GM18505 (cell line): Measurements from ENCODE around the gene ZNF366.

Experiments used
- ATAC-seq: cut with Tn5 transposase; IDR thresholded peaks from one replicate; pipeline ENCODE4 v1.9.1; 2021; ENCODE audit not compliant: unreplicated experiment
- POLR2A ChIP-seq: IDR thresholded peaks from 4 replicates; pipeline ENCODE4 v1.6.1; 2011; ENCODE audit warnings: borderline replicate concordance; ENCODE audit not compliant: insufficient read depth, insufficient read length; ENCODE audit errors: extremely low read depth

ZNF366 gene

DNA sequence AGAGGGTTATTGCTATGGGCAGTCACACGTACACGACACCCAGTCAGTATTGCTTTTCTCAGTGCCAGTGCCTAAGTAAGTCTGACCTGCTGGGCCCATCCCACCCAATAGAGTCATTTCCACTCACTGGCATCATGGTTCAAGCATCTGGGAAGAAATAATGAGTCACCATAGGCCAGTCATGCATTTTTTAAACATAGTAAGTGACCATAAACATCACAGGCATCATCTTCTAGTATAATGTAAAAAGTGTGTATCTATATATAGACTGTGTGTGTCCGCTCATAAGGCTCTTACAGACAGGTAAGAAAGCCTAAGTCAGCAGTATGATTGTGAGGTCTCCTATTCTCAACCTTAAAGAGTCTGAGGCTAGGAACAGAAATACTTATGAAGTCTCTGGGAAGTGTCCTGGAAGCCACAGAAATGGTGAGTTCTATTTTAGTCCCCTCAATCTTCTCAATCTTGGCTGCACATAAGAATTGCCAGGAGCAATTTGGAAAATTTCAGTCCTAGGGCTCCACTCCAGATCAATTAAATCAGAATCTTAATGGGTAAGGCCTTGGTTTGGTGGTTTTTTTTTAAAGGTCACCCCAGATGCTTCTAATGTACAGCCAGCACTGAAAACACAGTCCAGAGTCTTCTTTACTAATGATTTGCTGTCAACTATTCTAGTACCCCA is 65.2 kb downstream of the ZNF366 start:
- TF ChIP-seq POLR2A = no peak
- ATAC-seq = no peak

DNA sequence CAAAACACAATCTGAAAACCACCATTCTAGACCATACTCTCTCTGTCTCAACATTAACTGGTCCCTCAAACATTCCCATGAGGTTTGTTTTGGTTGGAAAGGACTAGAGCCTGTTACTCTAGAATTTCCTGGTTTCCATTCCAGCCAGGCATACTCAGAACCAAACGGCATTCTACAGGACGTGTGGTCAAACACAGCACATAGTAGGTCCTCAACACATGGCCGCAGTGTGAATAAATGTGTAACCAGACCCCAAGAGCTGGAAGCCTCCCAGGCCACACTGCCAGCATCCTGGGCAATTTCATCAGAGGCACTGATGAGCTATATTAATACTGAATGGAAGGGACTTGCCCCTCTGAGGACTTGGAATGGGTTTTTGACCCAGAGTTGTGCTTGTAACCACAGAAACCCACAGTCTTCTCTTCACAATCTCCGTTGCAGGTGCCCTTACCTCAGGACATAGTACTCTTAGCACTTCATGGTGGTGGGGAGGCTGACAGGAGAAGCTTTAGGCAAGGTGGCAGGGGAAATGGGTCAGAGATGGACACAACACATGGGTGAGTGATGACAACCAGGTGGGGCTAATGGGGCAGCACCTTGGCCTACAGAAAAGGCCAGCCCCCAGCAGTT is 66.0 kb downstream of the ZNF366 start:
- TF ChIP-seq POLR2A = no peak
- ATAC-seq = no peak

DNA sequence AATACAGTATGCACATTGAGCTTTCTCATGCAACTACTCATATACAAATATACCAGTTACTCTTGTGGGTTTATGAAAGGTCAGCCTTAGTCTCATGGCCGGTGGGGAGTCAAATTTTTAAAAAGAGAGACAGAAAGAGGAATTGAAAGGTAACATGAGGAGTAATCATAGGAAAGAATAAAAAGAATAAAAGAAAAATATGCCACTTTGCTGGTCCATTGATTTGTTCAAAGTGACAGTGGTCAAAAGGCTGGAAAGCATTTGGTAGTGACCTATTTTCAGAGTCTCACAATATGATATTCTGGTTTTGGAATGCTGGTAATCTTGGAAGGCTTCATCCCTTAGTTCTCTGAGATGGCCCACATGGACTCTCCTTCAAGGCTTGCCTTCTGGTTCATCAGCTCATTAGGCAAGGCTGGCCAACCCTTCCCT is 67.0 kb downstream of the ZNF366 start:
- no peak for ATAC-seq
- no peak for TF ChIP-seq POLR2A

DNA sequence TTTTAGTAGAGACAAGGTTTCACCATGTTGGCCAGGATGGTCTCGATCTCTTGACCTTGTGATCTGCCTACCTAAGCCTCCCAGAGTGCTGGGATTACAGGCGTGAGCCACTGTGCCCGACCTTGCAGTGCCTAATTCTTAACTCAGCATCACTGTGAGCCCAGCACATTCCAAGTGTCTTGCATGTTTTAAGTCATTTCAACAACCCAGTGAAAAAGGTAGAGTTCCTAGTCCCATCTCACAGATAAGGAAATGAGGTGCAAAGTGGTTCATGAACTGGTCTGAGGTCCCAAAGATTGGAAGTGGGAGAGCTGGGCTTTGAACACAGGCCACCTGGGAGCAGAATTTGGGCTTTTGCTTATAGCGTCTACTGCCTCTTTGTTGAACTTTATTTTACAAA is 68.0 kb downstream of the ZNF366 start:
- TF ChIP-seq POLR2A = no peak
- ATAC-seq = no peak

DNA sequence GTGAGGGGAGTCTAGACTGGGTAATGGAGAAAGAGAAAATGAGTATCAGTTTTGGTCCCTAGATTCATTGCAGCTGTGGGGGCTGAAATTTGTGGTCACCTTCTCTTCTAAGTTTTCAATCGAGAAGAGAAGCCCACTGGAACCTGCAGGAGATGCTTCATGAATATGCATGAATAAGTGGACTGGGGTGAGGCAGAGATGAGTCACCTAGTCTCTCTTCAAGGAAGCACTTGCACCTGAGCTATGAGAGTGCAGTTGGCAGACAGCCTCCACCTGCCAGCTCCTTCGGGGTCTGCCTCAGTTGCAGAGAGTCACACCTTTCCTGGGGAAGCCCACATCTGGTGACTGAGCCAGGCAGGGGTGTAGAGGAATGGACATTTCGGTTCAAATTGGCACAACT is 69.1 kb downstream of the ZNF366 start:
- TF ChIP-seq POLR2A = no peak
- ATAC-seq = no peak

DNA sequence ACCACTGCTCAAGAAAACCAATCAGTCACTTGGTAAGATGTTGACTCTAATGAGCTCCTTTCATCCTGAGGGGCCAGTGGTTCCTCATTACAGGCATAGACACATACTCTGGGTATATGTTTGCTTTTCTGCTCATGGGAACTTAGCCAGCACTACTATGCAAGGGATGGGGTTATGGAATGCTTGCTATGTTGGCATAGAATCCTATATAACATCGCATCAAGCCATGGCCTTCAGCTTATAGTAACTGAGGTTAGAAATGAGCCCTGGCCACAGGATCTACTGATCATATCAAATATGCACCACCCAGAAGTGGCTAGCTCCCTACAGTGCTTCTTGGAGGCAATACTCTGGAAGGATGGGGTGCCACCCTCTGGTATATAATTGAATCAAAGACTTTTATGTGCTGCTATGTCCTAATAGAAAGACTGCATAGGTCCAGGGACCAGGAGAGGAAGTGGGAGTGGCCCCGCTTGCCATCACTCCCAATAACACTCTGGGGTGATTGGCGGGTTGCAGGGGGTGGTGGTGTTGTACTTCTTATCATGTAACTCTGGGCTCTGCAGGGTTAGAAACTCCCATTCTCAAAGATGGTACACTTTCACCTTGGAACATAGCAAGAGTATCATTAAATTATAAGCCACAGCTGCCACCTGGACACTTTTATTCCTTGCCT is 70.3 kb downstream of the ZNF366 start:
- TF ChIP-seq POLR2A = no peak
- no peak for ATAC-seq

DNA sequence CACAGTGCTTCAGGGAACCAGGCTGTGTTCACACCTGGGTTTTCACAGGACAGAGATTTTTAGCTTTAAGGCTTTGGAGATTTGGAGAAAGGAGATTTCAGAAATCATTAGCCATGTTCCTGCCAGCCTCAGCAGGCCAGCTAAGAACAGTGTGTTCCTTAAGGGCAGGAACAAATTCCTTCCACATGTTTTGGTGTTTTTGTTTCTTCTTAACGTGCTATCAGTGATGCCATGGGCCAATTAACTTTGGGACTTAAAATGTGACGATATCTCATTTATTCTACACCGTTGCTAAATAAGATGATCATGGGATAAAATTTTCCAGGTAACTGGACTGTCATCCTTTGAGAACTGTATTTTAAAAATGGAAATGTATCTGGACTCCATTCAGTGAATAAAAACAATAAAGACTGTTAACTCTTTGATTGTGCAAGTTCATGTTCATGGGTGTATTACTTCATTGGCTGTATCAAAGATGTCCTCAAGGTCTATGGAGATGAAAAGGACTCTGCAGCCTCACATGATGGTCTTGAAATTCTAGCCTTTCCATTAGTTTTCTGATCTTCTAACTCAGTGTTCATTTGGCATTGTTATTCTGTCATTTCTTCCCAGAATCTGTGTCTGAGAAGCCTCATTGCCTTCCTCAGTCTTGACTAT is 72.3 kb downstream of the ZNF366 start:
- no peak for TF ChIP-seq POLR2A
- no peak for ATAC-seq

DNA sequence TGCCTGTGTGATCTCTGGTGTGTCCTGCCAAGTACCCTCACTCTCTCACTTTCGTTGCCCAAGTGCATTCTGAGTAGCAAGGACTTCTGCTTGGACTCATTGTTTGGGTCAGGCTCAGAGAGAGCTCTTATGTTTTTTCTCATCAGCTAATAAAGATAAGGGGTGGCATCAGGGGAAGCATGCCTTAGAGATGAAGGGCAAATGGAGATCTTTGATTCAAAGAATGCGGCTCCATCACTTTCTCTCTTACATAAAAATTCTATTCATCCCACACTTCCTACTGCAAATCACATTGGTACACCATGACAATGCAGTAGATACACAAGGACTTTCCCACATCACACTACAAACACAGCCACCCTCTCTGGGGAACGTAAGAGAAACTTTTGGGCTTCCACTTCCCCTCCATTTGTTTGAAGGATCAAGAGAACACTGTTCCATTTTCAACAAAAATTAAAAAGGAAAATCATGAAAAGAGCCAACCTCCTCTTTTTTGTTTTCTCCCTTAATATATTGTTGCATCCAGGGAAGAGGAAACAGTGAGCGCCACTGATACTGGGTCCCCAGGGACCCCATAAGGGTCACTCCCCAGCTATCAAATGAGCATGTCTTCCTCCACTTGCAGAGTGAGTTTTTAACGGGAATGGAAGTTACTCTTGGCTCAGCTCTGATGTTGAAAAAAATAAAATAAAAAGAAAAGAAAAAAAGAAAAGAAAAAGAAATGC is 73.0 kb downstream of the ZNF366 start:
- TF ChIP-seq POLR2A = no peak
- ATAC-seq = no peak

DNA sequence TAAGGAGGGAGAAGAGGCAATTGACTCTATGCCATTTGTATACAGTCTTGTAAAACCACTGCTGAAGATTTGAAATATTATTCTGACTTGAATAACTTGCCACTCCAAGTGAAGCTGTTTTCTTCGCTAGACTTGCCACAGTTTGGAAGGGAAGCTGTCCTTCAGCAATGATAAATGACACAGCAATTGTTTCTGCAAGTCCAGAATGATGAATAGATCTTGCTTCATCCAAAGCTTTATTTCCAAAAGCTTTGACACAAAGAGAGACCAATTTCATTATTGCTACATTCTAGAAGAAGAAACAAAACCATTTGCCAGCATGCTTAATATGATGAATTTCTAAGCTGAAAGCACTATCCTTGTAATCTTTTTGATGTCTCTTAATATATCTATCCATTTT is 73.7 kb downstream of the ZNF366 start:
- TF ChIP-seq POLR2A = no peak
- ATAC-seq = no peak

DNA sequence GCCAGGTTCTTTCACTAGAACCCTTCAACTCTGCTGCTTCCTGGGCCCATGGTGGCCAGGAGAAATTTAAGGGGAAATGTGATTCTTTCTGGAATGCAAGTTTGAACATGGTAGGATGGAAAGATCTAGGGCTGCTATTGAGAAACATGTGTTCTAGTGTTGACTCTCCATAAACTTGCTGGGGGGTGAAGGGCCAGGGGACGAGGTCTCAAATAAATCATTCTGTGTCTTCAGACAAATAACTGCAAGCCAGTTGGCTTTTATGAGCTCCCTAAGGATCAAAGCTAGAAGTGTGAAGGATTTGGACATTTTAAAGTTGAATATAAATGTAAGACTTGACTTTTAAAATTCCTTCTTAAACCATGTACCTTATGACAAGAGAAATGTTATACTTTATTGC is 78.5 kb downstream of the ZNF366 start:
- TF ChIP-seq POLR2A = no peak
- ATAC-seq = no peak

DNA sequence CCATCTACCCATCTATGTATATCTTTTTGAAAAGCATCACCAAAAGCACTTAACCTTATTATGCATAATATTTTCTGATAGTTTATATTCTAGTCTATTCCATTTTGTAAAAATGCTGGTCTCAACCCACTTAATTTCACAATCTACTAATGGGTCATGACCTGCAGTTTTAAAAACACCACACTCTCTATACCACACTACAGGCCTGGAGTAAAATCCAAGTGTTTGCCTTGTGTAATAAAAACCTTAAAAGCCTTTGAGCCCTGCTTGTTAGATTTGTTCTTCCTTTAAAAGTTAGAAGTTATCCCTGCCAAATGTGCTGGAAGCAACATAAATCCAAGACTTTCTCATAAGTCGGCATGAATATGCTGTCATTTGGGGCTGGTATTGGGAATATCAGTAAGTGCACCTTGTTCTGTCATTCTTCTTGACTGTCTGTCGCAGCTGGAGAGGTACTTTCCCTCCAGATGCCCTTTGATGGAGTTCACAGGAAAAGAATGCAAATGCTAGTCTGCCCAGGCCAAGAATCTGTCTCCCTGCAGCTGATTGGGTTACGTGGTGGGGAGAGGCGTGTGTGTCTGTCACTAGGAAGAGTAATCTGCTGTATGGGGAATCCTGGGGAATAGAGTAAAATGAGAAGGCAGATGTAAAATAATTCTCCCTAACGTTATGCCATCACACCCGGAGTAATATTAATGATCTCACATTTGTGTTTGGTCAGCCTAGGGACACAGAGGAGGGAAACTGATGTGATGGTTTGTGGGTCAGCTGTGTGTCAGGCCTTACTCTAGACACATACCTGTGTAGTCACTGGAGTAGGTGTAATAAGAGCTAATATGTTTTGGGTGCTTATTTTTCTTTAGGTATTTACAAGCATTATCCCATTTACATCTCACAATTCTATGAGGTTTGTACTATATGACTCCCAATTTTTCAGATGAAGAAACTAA is 79.4 kb downstream of the ZNF366 start:
- no peak for ATAC-seq
- no peak for TF ChIP-seq POLR2A

DNA sequence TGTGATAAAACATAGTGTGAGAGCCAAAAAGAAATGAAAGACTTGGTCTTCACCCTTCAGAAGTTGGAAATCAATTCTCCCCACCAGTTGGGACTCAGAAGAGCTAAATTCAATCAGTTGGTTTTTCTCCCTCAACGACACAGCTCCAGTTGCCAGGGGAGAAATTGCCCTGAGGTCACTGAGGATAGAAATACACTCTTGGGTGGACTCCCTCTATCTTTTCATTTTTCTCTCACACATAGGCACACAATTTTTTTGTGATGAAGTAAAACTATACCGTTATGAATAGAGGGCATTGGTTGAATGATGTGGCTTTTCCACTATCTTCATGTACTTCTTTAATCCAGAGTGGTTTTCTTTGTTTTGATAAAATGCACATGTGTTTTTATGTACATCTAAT is 80.2 kb downstream of the ZNF366 start:
- TF ChIP-seq POLR2A = no peak
- ATAC-seq = no peak

DNA sequence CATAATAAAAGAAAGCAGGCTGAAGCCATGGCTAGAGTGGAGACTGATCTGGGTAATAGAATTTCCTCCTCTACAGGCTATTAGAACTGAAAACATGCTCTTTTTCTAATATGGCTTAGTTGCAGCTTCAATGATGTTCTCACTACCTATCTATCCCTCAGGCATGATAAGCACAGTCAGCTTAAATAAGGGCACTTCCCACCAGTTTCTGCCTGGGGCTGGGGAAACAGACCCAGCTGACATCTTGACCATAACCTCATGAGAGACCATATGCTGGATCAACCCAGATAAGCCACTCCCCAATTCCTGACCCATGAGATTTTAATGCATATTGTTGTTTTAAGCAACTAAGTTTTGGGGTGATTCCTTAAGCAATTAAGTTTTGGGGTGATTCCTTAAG is 81.2 kb downstream of the ZNF366 start:
- no peak for TF ChIP-seq POLR2A
- no peak for ATAC-seq

DNA sequence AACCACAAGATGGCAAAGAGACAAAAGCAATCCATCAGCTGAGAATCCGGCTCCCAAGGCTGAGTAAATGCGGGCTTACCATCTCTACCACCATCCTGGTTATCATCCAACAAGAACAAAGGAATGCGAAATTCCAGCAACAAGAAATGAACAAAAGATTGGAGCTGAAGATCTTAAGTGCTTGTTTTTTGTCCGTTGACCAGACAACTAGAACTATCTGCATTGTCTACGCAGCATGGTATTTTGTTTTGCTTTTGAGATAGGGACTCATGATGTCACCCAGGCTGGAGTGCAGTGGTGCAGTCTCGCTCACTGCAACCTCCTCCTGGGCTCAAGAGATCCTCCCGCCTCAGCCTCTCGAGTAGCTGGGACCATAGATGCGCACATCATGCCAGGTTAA is 88.9 kb downstream of the ZNF366 start:
- no peak for TF ChIP-seq POLR2A
- no peak for ATAC-seq
